Duodenal mucosa (tissue), 2 donors: ENCODE results near the gene TENT5C.

Experiments
- H3K27ac ChIP-seq: one replicate; pipeline ENCODE4 v1.7.0; 2013; ENCODE audit warnings: low read depth, low read length
- H3K27me3 ChIP-seq, 2 donors: one replicate each; pipeline ENCODE4 v1.7.0; 2013; ENCODE audit warnings: low read length in 2 of 2, control low read depth in 1 of 2; ENCODE audit not compliant: insufficient read depth in 2 of 2, control insufficient read depth in 1 of 2
- H3K36me3 ChIP-seq, 2 donors: one replicate each; pipeline ENCODE4 v1.7.0; 2013; ENCODE audit warnings: low read length in 2 of 2, control low read depth in 1 of 2; ENCODE audit not compliant: insufficient read depth in 2 of 2, control insufficient read depth in 1 of 2
- H3K4me1 ChIP-seq, 2 donors: one replicate each; pipeline ENCODE4 v1.7.0; 2013; ENCODE audit warnings: low read length in 2 of 2, control low read depth in 1 of 2; ENCODE audit not compliant: insufficient read depth in 2 of 2, control insufficient read depth in 1 of 2
- H3K4me3 ChIP-seq, 2 donors: one replicate each; pipeline ENCODE4 v1.7.0; 2013; ENCODE audit warnings: low read length in 2 of 2, low read depth in 1 of 2
- H3K9ac ChIP-seq, 2 donors: one replicate each; pipeline ENCODE4 v1.7.0; 2013; ENCODE audit warnings: low read length in 2 of 2, low read depth in 1 of 2
- H3K9me3 ChIP-seq, 2 donors: one replicate each; pipeline ENCODE4 v1.7.0; 2013; ENCODE audit warnings: low read length in 2 of 2, control low read depth in 1 of 2; ENCODE audit not compliant: control insufficient read depth in 1 of 2

Gene TENT5C

DNA sequence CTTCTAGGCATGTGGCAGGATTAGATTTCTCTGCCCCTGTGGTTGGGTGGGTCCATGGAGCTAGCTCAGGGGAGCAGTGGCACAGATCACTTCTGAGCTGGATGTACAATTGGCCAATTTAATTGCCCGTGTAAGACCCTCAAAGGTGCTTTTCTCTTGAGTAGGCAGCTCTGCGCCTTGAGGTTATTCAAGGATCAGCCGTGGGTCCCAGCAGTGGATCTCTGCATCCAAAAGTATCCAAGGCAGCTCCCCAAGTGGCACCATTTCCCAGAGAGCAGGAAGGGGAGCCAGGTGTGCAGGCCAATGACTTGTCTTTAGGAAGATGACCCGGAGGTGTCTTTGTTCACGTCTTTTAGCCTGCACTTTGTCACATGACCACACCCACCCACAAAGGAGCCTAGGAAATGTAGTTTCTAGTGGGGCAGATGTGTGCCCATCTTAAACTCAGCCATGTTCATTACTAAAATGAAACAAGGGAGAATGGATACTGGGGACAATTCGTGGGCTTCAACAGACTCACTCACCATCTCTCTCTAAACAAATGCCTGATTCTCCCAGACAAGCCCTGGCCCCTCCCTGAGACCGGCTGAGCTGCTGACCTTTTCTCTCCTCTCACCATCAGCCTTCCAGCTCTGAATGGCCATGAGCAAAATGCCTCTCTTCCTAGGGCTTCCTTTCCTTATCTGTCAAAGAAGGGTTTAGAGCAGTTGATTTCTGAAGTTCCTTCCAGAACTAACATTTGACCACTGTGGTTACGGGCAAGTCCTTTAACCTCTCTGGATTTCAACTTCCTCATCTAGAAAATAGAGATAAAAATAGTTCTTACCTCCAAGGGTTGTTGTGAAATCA, 41.4 kb upstream of the TENT5C start:
- no peaks in the 10 kb centered on the region for H3K36me3 ChIP-seq
- no peak overlapping the region for H3K9ac ChIP-seq
- H3K27me3 ChIP-seq: no peaks in the 10 kb centered on the region
- no peak overlapping the region for H3K27ac ChIP-seq
- H3K9me3 ChIP-seq: no peaks in the 10 kb centered on the region
- peaks cover 0 to 5% of the 10 kb centered on the region in 2 donors for H3K4me1 ChIP-seq
- H3K4me3 ChIP-seq: no peak overlapping the region

DNA sequence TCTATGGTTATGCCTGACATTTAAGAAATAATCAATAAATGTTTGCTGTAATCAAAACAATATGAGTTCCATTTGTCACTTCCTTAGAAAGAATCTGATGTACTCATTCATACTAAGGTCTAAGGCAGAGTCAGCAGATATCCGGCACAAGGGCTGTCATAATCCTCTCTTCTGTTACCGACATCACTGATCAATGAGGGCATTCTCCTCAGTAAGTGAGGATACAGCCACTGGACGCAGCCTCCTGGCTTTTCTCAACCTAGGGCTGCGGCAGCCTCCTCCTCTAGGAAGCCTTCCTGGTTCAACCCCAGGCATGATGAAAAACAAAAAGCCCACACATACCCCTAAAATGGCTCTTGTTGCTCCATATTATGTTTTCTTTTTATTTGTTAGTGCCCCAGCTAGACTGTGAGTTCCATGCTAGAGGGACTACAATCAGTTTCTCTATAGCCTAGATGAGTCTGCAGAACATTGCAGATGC, 40.7 kb upstream of the TENT5C start:
- H3K9ac ChIP-seq: no peak overlapping the region
- no peaks in the 10 kb centered on the region for H3K27me3 ChIP-seq
- no peaks in the 10 kb centered on the region for H3K36me3 ChIP-seq
- H3K4me3 ChIP-seq: no peak overlapping the region
- no peaks in the 10 kb centered on the region for H3K9me3 ChIP-seq
- no peak overlapping the region for H3K27ac ChIP-seq
- H3K4me1 ChIP-seq: peaks cover 0 to 5% of the 10 kb centered on the region in 2 donors

DNA sequence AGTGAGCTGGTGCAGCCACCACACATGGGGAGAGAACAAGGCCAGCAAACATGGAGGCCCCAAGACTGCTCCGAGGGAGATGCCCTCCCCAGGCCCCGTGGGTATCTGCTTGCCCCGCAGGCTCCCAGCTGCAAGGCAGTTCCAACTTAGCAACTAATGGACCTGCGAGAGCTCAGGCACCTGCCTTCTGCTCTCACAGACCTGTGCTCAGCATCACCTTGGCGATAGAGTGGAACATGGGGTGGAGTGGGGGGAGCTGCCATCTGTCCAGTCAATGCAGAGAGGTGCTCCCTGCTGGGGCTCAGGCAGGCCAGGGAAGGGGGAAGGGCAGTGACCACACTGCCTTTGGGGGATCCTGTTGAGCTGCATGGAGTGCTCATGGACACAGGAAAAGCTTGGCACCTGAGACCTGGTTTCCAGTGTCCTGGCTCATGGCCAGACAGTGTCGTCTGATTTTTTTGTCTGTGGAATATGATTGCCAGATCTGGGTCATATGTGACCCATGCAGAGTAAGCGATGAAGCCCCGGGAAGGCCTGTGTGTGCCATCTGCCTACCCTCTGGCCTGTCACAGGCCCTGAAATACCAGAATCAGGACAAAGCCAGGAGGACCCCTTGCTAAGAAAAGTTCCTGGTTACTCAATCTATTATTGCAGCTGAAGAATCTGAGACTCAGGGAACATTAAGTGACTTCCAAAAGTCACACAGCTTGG, 39.9 kb upstream of the TENT5C start:
- H3K4me1 ChIP-seq: peaks cover 3 to 9% of the 10 kb centered on the region in 2 donors
- H3K4me3 ChIP-seq: no peak overlapping the region
- no peaks in the 10 kb centered on the region for H3K27me3 ChIP-seq
- H3K9ac ChIP-seq: no peak overlapping the region
- no peak overlapping the region for H3K27ac ChIP-seq
- H3K36me3 ChIP-seq: no peaks in the 10 kb centered on the region
- no peaks in the 10 kb centered on the region for H3K9me3 ChIP-seq

DNA sequence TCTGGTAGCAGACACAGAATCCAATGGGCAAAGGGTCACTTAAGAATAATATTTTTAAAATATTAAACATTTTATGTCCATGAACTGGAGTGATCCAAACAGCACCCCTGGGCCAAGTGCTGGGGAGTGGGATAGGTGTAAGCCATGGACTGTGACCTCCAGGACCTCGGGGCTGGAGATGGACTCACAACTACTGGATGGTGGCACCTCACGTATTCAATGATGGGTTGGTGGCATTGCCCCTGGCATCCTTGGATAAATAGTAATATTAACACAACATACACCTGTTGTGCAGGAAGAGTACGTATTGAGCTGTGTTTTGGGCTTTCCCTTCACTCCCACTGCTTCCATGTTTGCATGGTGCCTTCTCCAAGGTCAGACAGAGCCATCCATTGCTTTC, 39.3 kb upstream of the TENT5C start:
- Histone ChIP-seq H3K4me1 (peaks cover 10 to 15% of the 10 kb centered on the region in 2 donors), H3K36me3 (no peaks in the 10 kb centered on the region), H3K9ac (no peak overlapping the region), H3K27me3 (no peaks in the 10 kb centered on the region), H3K4me3 (no peak overlapping the region), H3K9me3 (no peaks in the 10 kb centered on the region), H3K27ac (no peak overlapping the region)

DNA sequence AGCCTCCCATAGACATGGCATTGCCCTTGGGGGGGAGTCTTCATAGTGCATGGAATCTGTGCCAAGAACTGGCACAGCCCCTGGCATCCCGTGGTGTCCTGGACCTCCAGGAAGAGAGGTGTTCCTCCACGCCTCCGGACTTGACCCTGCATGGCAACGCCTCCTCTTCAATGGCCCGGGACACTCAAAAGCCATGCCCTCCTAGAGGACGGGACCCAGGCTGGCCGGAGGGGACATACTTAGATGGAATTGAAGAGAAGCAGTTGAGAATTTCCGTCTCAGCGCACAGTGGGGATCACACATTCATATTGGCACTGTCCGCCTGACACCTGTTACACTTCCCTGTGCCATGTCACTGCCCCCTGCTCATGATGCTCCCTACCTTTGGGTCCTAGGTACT, 38.4 kb upstream of the TENT5C start:
- H3K4me3 ChIP-seq: no peak overlapping the region
- H3K36me3 ChIP-seq: no peaks in the 10 kb centered on the region
- no peak overlapping the region for H3K9ac ChIP-seq
- no peak overlapping the region for H3K27ac ChIP-seq
- no peaks in the 10 kb centered on the region for H3K9me3 ChIP-seq
- H3K4me1 ChIP-seq: peaks cover 14 to 22% of the 10 kb centered on the region in 2 donors
- no peaks in the 10 kb centered on the region for H3K27me3 ChIP-seq

DNA sequence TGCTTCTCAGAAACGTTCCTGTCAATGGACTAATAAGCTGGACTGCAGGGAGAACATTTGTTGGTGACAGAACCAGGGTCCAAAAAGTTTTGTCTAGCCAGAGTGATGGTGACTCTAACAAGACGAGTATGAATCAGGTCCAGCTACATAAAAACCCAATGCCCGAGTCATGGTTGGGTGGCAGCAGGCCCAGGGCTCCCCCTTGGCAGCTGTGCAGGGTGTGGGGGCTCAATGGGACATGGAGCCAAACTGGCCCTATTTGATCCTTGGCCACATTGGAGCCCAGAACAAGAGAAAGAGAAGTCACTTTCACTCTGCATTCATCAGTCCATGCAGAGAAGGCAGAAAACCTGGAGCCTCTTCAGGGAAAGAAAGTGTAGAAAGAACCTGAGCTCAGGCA, 37.9 kb upstream of the TENT5C start:
- no peaks in the 10 kb centered on the region for H3K27me3 ChIP-seq
- no peak overlapping the region for H3K4me3 ChIP-seq
- H3K4me1 ChIP-seq: peaks cover 19 to 27% of the 10 kb centered on the region in 2 donors
- no peaks in the 10 kb centered on the region for H3K9me3 ChIP-seq
- H3K9ac ChIP-seq: no peak overlapping the region
- no peak overlapping the region for H3K27ac ChIP-seq
- no peaks in the 10 kb centered on the region for H3K36me3 ChIP-seq

DNA sequence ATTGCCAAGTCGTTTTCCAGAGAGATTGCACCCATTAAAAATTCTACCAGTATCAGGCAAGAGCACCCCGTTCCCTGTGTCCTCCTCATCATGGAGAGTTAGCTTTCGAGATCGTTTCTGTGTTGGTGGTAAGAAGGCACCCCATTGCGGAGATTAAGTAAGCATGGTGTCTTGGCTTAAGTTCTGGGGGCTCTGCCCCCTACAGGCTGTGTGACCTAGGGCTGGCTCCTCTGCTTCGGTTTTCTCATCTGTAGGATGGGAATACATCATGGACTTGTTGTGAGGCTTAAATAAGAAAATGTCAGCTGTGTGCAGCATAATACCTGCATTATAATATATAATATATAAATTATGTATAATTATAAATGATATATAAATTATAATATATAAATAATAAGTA, 36.8 kb upstream of the TENT5C start:
- Histone ChIP-seq H3K4me1 (peaks cover 19 to 28% of the 10 kb centered on the region in 2 donors), H3K9ac (no peak overlapping the region), H3K9me3 (no peaks in the 10 kb centered on the region), H3K27me3 (no peaks in the 10 kb centered on the region), H3K36me3 (no peaks in the 10 kb centered on the region), H3K4me3 (no peak overlapping the region), H3K27ac (no peak overlapping the region)

DNA sequence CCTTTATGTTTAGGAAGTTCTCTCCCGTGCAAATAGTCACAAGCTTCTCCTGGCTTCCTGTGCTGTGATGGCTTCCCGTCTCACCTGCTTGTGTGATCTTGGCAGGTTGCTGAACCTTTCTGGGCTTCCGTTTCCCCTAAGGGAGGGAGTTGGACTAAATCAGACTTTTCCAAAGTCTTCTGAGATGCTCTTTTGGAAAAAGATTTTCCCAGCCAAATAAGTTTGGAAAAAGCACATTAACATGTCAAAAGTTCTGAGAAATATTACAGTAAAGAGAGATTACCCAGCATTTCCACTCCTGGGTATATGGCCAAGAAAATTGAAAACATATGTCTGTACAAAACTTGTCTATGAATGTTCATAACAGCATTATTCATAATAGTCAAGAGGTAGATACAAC, 36.0 kb upstream of the TENT5C start:
- H3K9ac ChIP-seq: no peak overlapping the region
- no peak overlapping the region for H3K27ac ChIP-seq

DNA sequence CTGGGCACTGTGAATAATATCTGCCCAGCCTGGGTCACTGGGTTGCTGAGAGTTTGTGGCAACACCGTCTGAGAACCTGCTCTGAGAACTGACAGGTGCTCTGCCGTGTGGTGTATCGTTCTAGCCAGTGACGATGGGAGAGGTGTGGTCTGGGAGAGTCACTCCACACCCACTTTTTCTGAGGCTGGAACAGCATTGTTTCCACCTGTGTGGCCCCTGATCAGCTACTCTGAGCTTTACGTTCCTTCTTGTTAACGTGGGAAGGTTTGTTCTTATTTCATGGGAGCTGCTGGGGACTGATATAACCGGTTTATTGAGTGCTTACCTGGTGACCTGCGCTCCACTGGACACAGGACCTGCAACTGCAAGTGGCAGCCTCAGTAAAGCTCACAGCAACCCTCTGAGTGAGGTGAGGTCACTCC, 34.8 kb upstream of the TENT5C start:
- no peak overlapping the region for H3K27ac ChIP-seq

More for the DNA sequence above, 36.0 kb upstream of the TENT5C start:
- Histone ChIP-seq H3K4me1 (peaks cover 19 to 23% of the 10 kb centered on the region in 2 donors), H3K27me3 (no peaks in the 10 kb centered on the region), H3K4me3 (no peak overlapping the region), H3K36me3 (no peaks in the 10 kb centered on the region), H3K9me3 (no peaks in the 10 kb centered on the region)

DNA sequence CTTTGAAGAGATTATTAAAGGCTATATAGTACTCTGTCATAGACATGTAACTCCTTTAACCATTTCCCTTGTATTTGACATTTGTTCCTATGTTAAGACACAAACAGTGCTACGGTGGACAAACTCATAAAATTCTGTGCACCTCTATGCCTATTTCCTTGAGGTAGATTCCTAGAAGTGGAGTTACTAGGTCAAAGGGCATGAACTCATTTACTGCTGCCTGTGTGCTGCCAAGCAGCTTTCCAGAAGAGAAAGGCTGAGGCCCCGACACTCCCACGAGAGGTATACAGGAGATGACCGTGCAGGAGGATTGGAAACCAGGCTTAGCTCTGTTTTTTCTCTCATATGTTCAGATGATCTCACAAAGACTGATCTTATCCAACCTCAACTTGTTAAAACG, 34.4 kb upstream of the TENT5C start:
- no peaks in the 10 kb centered on the region for H3K9me3 ChIP-seq
- H3K4me3 ChIP-seq: no peak overlapping the region
- H3K4me1 ChIP-seq: peaks cover 19 to 23% of the 10 kb centered on the region in 2 donors
- no peaks in the 10 kb centered on the region for H3K36me3 ChIP-seq
- H3K27me3 ChIP-seq: no peaks in the 10 kb centered on the region
- no peak overlapping the region for H3K9ac ChIP-seq
- H3K27ac ChIP-seq: no peak overlapping the region

More for the DNA sequence above, 34.8 kb upstream of the TENT5C start:
- Histone ChIP-seq H3K27me3 (no peaks in the 10 kb centered on the region), H3K9me3 (no peaks in the 10 kb centered on the region), H3K36me3 (no peaks in the 10 kb centered on the region), H3K4me3 (no peak overlapping the region), H3K9ac (peak overlapping the region in 1 of 2 donors; percentile 35), H3K4me1 (peaks cover 19 to 23% of the 10 kb centered on the region in 2 donors)
